ENCODE results near the gene BANP.
"Not testable (repeated sequence)": the region's sequence is repeated elsewhere in the genome, so short reads cannot be mapped to it uniquely, and the experiment has no call there.

- TF ChIP-seq POLR2A (IDR thresholded peaks at IDR 0.05; ENCODE audit: low read length); GATA1 (IDR thresholded peaks at IDR 0.05; ENCODE audit: low read depth, low read length): not testable (repeated sequence)
Observed at GRCh38 chr16:88030961-88031360, 79.7 kb downstream of the BANP start.

Data from erythroblast (primary cell).